Mucosa of descending colon (tissue), 3 donors: ENCODE data around the gene HPSE2. TPM values are rescaled to one million over a fixed set of nuclear protein-coding genes. Genes with fewer than 3 reads are reported as not detected.

Experiments used
- ATAC-seq: fragments of 200-7000 bp; cut with Tn5 transposase; one replicate; pipeline ENCODE4 v1.9.1; 2020; ENCODE audit warnings: mild to moderate bottlenecking, moderate library complexity
- DNase-seq, 3 donors: peaks; one replicate each; pipeline ENCODE4 v3.0.0-alpha.2; 2020
- H3K36me3 ChIP-seq: fragments of 200-600 bp; one replicate; pipeline ENCODE4 v1.8.0; 2021; ENCODE audit warnings: low read depth, mild to moderate bottlenecking
- H3K4me1 ChIP-seq: fragments of 200-600 bp; one replicate; pipeline ENCODE4 v1.8.0; 2021; ENCODE audit warnings: low read depth, mild to moderate bottlenecking
- H3K4me3 ChIP-seq: fragments of 200-600 bp; one replicate; pipeline ENCODE4 v1.8.0; 2021; ENCODE audit warnings: mild to moderate bottlenecking
- H3K9me3 ChIP-seq: fragments of 200-600 bp; one replicate; pipeline ENCODE4 v1.8.0; 2021; ENCODE audit warnings: mild to moderate bottlenecking
- intact Hi-C, 2 donors: fragments of 100-400 bp; cut with DNase I in 1 of 2; cut with micrococcal nuclease in 1 of 2; formaldehyde crosslinking; loops; one replicate each; pipeline versions ENCODE4 v1.11.0 to v1.11.1; 2022; cut with DNase I, micrococcal nuclease
- total RNA-seq, 3 donors: library from RNA; stranded (reverse); fragmentation: NEBNext Ultra II Directional in 2 of 3; extraction: Animal tissue kit (Norgen Biotek cat#: 25700) in 2 of 3; gene quantifications; one replicate each; pipeline versions ENCODE4 v1.2.1 to v1.2.4, GENCODE V29; 2021 to 2023
- TF ChIP-seq, protein P1 (sequence below): fragments of 200-600 bp; IDR thresholded peaks from one replicate; pipeline ENCODE4 v1.8.0; 2022; ENCODE audit warnings: antibody characterized with exemption, mild to moderate bottlenecking
- donor health status: DM: no; HTN: no; CAD: no; lungs with moderate emphysema.
- donor health status: DM: no; HTN: no; CAD: no.
- donor health status: DM: no; HTN: yes; CAD: no.

Gene HPSE2
- total RNA-seq, 3 donors from 2014 or later: 1.3 to 3.7 (median 2.4) TPM

GRCh38 chr10:98846787-98847186 lies 388.9 kb downstream of the HPSE2 start:
- intact Hi-C loops: no loop called here
- DNase-seq: no peak
- Histone ChIP-seq H3K4me3 (no peak overlapping the region), H3K4me1 (no peaks in the 10 kb centered on the region), H3K36me3 (no peaks in the 10 kb centered on the region), H3K9me3 (no peaks in the 10 kb centered on the region)
- TF ChIP-seq, protein P1, sequence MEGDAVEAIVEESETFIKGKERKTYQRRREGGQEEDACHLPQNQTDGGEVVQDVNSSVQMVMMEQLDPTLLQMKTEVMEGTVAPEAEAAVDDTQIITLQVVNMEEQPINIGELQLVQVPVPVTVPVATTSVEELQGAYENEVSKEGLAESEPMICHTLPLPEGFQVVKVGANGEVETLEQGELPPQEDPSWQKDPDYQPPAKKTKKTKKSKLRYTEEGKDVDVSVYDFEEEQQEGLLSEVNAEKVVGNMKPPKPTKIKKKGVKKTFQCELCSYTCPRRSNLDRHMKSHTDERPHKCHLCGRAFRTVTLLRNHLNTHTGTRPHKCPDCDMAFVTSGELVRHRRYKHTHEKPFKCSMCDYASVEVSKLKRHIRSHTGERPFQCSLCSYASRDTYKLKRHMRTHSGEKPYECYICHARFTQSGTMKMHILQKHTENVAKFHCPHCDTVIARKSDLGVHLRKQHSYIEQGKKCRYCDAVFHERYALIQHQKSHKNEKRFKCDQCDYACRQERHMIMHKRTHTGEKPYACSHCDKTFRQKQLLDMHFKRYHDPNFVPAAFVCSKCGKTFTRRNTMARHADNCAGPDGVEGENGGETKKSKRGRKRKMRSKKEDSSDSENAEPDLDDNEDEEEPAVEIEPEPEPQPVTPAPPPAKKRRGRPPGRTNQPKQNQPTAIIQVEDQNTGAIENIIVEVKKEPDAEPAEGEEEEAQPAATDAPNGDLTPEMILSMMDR: no peak
- no peak for ATAC-seq

GRCh38 chr10:98833542-98833941 lies 402.1 kb downstream of the HPSE2 start:
- ATAC-seq (no peak), DNase-seq (no peak)
- Histone ChIP-seq H3K4me3 (no peak overlapping the region), H3K9me3 (no peaks in the 10 kb centered on the region), H3K4me1 (no peaks in the 10 kb centered on the region), H3K36me3 (no peaks in the 10 kb centered on the region)
- intact Hi-C loops: no loop called here
- TF ChIP-seq, protein P1: no peak

DNA sequence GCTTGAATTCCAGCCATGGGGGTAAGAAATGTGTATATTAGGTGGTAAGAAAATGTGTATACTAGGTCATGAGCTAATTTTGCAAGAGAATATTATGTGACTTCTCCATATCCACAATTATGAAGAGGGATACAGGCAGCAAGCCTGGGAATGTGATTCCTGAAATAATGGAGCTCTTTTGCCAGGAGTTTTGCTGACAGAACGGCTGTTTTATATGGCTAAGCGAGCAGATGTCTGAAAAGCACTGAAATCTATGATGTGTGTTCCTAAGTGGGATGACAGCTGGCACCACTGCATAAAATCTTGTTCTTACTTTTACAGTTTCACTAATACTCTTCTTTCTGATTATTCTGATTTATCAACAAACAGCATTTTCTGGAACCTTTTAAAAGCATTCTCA lies 402.9 kb downstream of the HPSE2 start:
- Histone ChIP-seq H3K36me3 (no peaks in the 10 kb centered on the region), H3K9me3 (no peaks in the 10 kb centered on the region), H3K4me3 (no peak overlapping the region), H3K4me1 (no peaks in the 10 kb centered on the region)
- ATAC-seq (no peak), DNase-seq (no peak)
- intact Hi-C loops: no loop called here
- TF ChIP-seq, protein P1: no peak

GRCh38 chr10:98832196-98832595 lies 403.5 kb downstream of the HPSE2 start:
- no peaks in the 10 kb centered on the region for H3K4me1 ChIP-seq
- TF ChIP-seq, protein P1: no peak
- no peaks in the 10 kb centered on the region for H3K36me3 ChIP-seq
- no peak for ATAC-seq
- intact Hi-C loops: no loop called here
- no peak overlapping the region for H3K4me3 ChIP-seq
- H3K9me3 ChIP-seq: no peaks in the 10 kb centered on the region
- DNase-seq: no peak

- TF ChIP-seq, protein P1: no peak
- Histone ChIP-seq H3K4me3 (no peak overlapping the region), H3K36me3 (no peaks in the 10 kb centered on the region), H3K9me3 (no peaks in the 10 kb centered on the region), H3K4me1 (no peaks in the 10 kb centered on the region)
- intact Hi-C loops: no loop called here
- no peak for DNase-seq
- ATAC-seq: no peak
Measured at GRCh38 chr10:98831391-98831790, 404.3 kb downstream of the HPSE2 start.

DNA sequence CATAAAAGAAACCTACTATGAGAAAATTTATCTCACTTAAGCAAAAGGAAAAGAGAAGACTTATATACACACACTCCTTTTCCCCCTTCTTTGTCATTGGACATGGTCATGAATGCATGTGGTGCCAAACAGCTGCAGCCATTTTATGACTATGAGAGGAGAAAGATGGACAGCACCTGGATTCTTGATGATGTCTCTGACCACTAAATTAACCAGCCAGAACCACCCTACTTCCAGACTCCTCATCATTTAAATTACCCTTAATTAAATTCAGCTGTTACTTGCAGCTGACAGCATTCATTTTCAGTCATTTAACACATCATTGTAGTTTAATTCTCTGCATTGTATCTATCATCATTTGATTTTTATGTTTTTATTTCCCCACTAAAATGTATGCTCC lies 409.9 kb downstream of the HPSE2 start:
- intact Hi-C loops: no loop called here
- no peak for DNase-seq
- no peak for ATAC-seq
- Histone ChIP-seq H3K4me3 (no peak overlapping the region), H3K36me3 (no peaks in the 10 kb centered on the region), H3K4me1 (no peaks in the 10 kb centered on the region), H3K9me3 (no peaks in the 10 kb centered on the region)
- TF ChIP-seq, protein P1: no peak
